ENCODE data around the gene CD99. TPM values are rescaled to one million over a fixed set of nuclear protein-coding genes. Genes with fewer than 3 reads are reported as not detected.

Gene CD99
- total RNA-seq, 4 donors from 2014 or later: 134 to 178 (median 143) TPM

DNA sequence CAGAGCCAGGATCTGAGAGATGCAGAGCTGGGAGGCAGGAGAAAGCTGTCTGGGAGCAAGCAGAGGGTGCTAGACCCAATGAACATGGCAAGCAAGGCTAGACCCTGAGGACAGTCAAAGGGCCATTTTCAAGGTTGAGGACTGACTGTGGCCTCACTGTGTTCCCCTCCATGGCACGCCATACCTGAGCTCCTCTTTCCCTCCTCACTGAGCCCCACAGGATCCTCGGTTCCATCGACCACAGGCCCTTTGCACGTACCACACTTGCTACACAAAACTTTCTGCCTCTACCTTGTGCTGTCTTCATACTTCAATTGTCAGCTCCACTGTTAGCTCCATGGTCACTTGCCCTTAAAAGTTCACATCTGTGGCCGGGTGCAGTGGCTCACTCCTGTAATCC lies 45.5 kb upstream of the CD99 start:
- 89% methylated on average over 5 of the region's 5 CpGs; no CpG with 5 or more reads in 1 of the 2 donors for WGBS, 2 donors (ENCODE audit: low coverage in 1 of 2)
- Histone ChIP-seq H3K36me3 (no peaks in the 10 kb centered on the region), H3K4me3 (no peak overlapping the region), H3K9me3 (no peaks in the 10 kb centered on the region), H3K4me1 (no peaks in the 10 kb centered on the region), H3K27ac (no peak overlapping the region), H3K27me3 (no peaks in the 10 kb centered on the region)
- DNase-seq: no peak
- TF ChIP-seq POLR2A (IDR thresholded peaks at IDR 0.05): no peak
- no peak for TF ChIP-seq EP300 (IDR thresholded peaks at IDR 0.05; ENCODE audit: low read depth)
- TF ChIP-seq POLR2AphosphoS5 (IDR thresholded peaks at IDR 0.05): no peak
- TF ChIP-seq, protein P1, sequence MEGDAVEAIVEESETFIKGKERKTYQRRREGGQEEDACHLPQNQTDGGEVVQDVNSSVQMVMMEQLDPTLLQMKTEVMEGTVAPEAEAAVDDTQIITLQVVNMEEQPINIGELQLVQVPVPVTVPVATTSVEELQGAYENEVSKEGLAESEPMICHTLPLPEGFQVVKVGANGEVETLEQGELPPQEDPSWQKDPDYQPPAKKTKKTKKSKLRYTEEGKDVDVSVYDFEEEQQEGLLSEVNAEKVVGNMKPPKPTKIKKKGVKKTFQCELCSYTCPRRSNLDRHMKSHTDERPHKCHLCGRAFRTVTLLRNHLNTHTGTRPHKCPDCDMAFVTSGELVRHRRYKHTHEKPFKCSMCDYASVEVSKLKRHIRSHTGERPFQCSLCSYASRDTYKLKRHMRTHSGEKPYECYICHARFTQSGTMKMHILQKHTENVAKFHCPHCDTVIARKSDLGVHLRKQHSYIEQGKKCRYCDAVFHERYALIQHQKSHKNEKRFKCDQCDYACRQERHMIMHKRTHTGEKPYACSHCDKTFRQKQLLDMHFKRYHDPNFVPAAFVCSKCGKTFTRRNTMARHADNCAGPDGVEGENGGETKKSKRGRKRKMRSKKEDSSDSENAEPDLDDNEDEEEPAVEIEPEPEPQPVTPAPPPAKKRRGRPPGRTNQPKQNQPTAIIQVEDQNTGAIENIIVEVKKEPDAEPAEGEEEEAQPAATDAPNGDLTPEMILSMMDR (IDR thresholded peaks at IDR 0.05): no peak
- in situ Hi-C loops (cut with MboI; ENCODE audit: low pct_ligation_motif_present in 1 of 4, low pct_unique_long_range_greater_than_20kb in 1 of 4, low sequenced_read_pairs in 3 of 4): loop anchor here in 2 of 4 donors (10.0 kb wide), 1 partner anchor 169 kb away; no protein-coding TSS in a partner anchor
- intact Hi-C loops (cut with DNase I; ENCODE audit: low total_unique reads): no loop called here

DNA sequence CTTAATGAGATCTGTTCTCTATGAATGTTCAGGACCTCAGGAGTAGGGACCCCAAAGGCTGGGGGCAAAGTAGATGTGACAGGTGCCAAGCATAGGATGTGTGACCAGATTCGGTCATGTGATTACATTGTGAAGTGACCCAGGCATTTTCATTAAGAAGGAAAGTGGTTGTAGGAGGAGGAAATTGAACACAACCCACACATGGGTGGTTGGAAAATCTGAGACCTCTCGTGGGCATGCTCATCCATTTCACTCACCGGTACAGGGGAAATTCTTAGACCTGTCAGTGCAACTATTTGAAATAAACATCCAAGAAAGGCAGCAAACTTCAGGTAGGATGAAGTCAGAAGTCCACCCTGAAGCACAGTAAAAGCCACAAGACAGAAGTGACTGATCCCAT lies 43.5 kb upstream of the CD99 start:
- Histone ChIP-seq H3K36me3 (no peaks in the 10 kb centered on the region), H3K9me3 (no peaks in the 10 kb centered on the region), H3K4me3 (no peak overlapping the region), H3K27ac (no peak overlapping the region), H3K27me3 (no peaks in the 10 kb centered on the region), H3K4me1 (no peaks in the 10 kb centered on the region)
- WGBS, 2 donors (ENCODE audit: low coverage in 1 of 2): 79 to 85% methylated on average over 2 to 3 of the region's 3 CpGs
- TF ChIP-seq, protein P1 (IDR thresholded peaks at IDR 0.05): no peak
- intact Hi-C loops (cut with DNase I; ENCODE audit: low total_unique reads): no loop called here
- in situ Hi-C loops (cut with MboI; ENCODE audit: low pct_ligation_motif_present in 1 of 4, low pct_unique_long_range_greater_than_20kb in 1 of 4, low sequenced_read_pairs in 3 of 4): loop anchor here in 2 of 4 donors (10.0 kb wide), 1 partner anchor 167 kb away; no protein-coding TSS in a partner anchor
- DNase-seq: no peak

DNA sequence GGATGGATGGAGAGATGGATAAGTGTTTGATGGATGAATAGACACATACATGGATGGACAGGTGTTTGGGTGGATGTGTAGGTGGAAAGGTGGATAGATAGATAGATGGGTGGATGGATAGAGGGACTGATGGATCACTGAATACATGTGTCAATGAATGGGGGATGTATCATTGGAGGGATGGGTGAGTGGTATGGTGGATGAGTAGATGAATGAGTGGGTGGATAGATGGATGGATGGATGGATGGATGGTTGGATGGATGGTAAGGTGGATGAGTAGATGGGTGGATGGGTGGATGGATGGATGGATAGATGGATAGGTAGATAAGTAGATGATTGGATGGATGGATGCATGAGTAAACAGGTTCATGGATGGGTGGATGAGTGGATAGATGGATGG lies 41.1 kb upstream of the CD99 start:
- Histone ChIP-seq H3K27me3 (no peaks in the 10 kb centered on the region), H3K4me1 (peaks cover 0 to 6% (median 0%) of the 10 kb centered on the region in 4 donors), H3K27ac (no peak overlapping the region), H3K36me3 (no peaks in the 10 kb centered on the region), H3K9me3 (no peaks in the 10 kb centered on the region), H3K4me3 (no peak overlapping the region)
- in situ Hi-C loops (cut with MboI; ENCODE audit: low pct_ligation_motif_present in 1 of 4, low pct_unique_long_range_greater_than_20kb in 1 of 4, low sequenced_read_pairs in 3 of 4) (loop anchor here in 2 of 4 donors (25.0 kb wide), 1 partner anchor 162 kb away; no protein-coding TSS in a partner anchor), intact Hi-C loops (cut with DNase I; ENCODE audit: low total_unique reads) (no loop called here)
- TF ChIP-seq POLR2A (IDR thresholded peaks at IDR 0.05) (no peak), EP300 (IDR thresholded peaks at IDR 0.05; ENCODE audit: low read depth) (no peak), POLR2AphosphoS5 (IDR thresholded peaks at IDR 0.05) (no peak)
- TF ChIP-seq, protein P1 (IDR thresholded peaks at IDR 0.05): no peak
- no peak for DNase-seq

DNA sequence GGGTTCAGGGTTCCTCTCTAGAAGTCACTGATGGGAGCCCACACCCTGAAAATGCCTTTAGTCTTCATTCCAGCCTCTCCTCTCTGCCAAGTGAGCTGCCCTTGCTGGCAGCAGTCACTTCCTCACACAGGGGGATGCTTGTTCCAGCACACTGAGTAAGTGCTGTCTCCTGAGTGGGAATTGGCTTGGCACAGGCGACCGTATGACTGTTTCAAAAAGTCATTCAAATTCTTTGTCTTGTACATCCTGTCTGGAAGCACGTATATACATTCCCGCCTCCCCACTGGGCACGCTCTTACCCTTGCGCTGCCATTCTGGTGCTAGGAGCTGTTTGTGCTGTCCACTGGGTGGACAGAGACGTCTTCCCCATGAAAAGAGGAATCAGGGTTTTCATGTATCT lies 40.2 kb upstream of the CD99 start:
- no peak overlapping the region for H3K27ac ChIP-seq
- no peak for DNase-seq
- no peaks in the 10 kb centered on the region for H3K27me3 ChIP-seq
- no peak for TF ChIP-seq EP300 (IDR thresholded peaks at IDR 0.05; ENCODE audit: low read depth)
- no peak for TF ChIP-seq POLR2A (IDR thresholded peaks at IDR 0.05)
- TF ChIP-seq POLR2AphosphoS5 (IDR thresholded peaks at IDR 0.05): no peak
- TF ChIP-seq, protein P1 (IDR thresholded peaks at IDR 0.05): no peak
- peaks cover 0 to 6% (median 0%) of the 10 kb centered on the region in 4 donors for H3K4me1 ChIP-seq
- no peaks in the 10 kb centered on the region for H3K36me3 ChIP-seq
- no peaks in the 10 kb centered on the region for H3K9me3 ChIP-seq
- in situ Hi-C loops (cut with MboI; ENCODE audit: low pct_ligation_motif_present in 1 of 4, low pct_unique_long_range_greater_than_20kb in 1 of 4, low sequenced_read_pairs in 3 of 4): loop anchor here in 2 of 4 donors (25.0 kb wide), 1 partner anchor 161 kb away; no protein-coding TSS in a partner anchor
- no peak overlapping the region for H3K4me3 ChIP-seq
- intact Hi-C loops (cut with DNase I; ENCODE audit: low total_unique reads): no loop called here
- 82% methylated on average over 7 of the region's 7 CpGs; no CpG with 5 or more reads in 1 of the 2 donors for WGBS, 2 donors (ENCODE audit: low coverage in 1 of 2)
